Muscle of arm (tissue), 12 donors: ENCODE measurements around the gene POLN. TPM values are rescaled to one million over a fixed set of nuclear protein-coding genes. Genes with fewer than 3 reads are reported as not detected.

Experiments
- DNase-seq: peaks from one replicate; pipeline ENCODE4 v3.0.0-alpha.2; 2013
- polyA plus RNA-seq, 12 donors: library from polyadenylated mRNA; unstranded; fragments of 120-200 nt; gene quantifications; one replicate each; pipeline ENCODE4 v1.2.1, GENCODE V29; 2013; ENCODE audit not compliant: insufficient read length in 12 of 12

POLN gene
- polyA plus RNA-seq, 12 donors, result 1.7 to 4.1 (median 2.8) TPM; not detected in 2

DNA sequence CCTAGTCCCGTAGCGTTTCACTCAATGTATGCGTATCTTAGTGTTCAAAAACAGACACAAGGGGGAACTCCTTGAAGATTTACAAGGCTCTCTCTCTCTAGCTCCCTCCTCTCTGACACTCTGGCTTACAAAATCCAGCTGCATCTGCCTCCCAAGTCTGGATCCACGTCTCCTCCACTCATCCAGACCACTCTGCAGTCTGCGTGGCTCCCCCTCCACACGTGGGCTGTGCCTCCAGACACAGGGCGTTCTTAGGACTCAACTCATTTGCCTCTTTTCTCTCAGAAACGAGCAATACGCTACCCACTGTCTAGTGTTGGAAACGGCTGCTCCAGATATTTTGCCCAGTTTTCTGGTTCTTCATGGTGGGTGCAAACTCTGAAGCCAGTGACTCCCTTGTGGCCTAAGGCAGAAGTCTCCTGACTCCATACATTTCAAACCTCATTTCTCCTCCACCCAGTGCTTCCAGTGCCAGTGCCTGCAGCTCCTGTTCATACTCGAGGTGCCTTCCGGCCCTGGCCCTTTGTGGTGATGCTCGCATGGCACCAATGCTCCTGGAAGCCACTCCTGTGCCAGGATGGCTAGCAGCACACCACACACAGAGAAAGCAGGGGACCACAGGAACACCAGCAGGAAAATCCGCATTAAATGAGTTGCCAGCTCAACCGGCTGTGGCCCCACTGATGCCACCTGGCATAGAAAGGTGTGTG is 158.7 kb downstream of the POLN start:
- no peak for DNase-seq

DNA sequence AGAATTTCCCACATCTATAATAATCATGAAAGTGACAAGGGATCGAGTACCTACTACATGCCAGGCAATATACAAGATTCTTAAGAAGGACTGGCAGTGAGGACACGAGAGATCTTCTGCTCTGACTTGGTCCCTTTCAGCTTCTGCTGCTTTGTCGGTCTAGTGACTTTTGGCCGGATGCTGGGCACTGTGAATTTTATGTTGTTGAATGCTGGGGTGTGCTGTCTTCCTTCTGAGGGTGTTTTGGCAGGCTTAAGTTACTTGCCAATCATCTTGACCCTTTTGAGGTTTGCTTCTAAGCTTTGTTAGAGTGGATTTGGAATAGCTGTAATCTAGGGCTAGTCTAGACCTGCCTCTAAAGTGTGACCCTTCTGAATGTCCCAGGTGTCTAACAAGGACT is 159.3 kb downstream of the POLN start:
- no peak for DNase-seq

DNA sequence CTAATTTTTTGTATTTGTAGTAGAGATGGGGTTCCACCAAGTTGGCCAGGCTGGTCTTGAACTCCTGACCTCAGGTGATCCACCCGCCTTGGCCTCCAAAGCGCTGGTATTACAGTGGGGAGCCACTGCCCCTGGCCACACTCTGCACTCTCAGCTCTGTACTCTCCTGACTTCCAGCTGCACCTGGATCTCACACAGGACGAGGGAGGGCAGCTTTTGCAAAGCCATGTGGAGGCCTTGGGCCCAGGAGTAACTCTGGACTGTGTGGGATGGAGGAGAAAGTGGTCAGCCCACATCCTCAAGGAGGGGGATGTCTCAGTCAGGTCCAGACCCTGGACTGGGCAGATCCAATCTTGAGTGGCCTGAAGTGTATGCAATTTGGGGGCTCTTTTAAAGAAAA is 159.8 kb downstream of the POLN start:
- DNase-seq, result no peak

DNA sequence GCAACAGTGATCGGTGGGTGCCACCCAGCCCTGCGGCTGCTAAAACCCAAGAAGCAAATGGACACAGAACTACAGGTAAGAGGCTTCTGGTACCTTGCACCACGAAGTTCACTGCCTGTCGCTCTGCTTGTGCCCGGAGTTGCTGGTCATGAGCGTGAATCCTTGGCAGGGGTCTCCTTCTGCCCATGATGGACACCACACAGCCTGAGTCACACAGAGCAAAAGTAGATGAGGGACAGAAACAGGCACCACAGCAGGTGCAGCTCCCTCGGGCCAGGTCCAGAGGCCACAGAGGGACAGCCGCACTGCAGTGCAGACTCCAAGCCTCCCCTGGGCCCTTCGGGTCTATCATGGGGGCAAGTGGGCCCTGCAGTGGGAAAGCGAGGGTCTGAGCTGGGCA is 160.4 kb downstream of the POLN start:
- no peak for DNase-seq

DNA sequence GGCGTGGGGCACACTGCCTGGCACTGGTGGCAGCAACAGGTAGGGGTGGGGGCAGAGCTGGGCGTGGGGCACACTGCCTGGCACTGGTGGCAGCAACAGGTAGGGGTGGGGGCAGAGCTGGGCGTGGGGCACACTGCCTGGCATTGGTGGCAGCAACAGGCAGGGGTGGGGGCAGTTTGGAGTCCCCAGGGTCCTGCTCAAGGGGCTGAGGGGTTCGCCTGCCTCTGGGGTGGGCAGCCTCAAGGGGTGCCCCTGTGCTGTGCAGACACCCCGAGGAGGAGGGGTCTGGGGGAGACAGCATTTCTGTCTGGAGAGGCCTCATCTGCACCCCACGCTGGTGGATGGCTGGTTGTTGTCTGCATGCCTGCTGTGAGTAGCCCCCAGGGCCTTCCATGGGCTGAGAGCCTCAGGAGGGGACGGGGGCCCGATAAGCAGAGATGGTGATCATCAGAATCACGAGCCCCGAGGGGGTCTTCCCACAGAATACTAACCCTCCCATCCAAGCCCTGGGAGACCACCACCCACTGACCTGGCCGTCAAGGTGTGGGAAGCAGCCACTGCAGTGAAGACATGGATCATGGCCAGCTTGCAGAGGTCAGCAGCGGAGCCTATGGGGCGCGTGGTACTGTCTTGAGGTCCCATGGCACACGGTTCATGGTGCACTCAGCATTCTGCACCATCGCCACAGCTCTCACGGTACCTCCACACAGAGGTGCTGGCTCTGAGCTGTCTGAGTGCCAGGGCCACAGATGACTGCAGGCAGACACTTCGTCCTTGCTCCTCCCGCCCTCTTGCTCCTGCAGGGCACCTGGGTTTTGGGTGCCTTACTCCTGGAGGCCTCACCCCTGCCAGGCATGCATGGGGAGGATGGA is 161.3 kb downstream of the POLN start:
- no peak for DNase-seq

DNA sequence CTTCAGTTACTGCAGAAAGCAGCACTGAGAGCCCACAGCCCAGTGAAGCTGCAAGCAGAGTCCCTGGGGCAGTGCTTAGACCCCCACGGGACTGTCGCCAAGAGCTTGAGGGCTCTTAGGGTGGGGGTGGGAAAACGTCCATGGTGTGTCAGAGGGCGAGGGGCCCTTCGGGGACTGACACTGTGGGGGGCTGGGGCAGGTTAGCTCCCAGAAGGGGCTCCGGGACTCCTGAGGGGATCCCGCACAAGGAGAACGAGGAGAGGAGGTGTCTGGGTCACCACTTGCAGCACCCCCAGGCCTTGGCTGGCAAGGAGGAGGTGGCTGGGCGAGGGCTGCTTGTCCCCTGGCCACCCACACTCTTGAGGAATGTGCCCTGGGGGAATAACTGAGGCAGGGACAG is 162.0 kb downstream of the POLN start:
- no peak for DNase-seq

DNA sequence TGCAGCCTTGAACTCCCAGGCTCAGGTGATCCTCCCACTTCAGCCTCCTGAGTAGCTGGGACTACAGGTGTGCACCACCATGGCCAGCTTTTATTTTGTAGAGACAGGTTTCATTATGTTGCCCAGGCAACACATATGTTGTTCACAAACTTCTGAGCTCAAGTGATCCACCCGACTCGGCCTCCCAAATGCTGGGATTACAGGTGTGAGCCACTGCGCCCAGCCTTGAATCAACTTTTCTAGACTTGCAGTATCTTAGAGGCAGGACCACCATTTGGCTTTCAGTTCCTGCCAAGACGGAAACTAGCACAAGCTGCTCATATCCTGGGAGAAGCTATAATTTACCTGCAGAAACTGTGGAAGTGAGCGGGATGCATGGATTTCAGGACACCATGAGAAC is 162.9 kb downstream of the POLN start:
- DNase-seq, result no peak

DNA sequence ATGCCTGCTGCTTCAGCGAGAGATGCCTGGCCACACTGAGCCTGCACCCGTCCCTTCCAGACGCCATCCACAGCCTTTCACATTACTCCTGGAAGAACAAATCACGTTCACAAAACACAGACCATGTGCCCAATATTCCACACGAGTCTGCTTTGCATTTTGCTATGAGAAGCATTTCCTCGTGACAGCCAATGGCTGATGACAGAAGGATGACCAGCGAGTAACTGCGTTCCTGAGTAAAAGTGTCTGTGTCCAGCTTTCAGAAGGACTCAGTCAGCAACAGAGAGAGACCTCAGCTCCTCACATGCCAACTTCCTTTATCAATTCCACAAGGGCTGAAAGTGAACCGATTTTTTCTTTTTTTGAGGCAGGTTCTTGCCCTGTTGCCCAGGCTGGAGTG is 163.3 kb downstream of the POLN start:
- no peak for DNase-seq

DNA sequence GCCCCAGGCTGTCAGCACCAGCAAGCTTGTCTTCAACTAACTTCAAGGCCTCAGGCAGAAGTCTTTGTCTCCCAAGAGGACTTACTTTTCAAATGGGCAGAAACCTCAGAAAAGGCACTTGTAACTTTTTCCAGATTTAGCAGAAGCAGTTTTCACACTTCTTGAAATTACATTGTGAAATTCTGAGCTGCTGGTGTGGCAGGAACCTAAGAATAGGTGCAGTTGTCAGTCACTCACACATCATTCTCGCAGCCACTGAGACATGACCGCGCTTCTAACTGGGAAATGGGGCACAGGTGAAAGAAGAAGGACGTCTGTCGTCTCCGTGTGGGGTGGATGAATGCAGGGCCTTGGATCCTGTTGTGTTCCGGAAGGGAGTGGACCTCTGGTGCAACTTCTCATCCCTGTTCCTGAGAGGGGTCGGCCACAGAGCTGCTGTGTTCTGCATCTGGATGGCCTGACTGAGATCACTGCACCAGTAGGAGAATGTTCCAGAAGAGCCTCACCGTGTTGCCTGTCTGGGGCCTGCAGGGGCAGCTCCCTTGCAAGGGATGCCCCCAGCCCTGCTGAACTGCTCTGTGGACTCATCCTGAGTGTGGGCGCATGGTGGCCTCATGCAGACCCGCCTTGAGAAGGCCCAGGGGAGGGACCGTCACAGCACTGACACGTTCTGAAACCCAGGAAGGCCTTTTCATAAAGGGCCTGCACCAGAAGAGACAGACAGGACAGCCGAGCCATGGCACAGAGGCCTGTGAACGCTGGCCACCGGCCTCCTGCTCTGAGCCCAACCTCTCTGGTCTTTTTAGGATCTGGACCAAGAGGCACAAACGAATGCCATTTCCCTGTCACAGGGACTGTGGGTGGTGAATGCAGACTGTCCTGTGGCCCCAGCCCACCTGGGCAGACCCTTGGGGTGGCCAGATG is 164.1 kb downstream of the POLN start:
- DNase-seq, result no peak

DNA sequence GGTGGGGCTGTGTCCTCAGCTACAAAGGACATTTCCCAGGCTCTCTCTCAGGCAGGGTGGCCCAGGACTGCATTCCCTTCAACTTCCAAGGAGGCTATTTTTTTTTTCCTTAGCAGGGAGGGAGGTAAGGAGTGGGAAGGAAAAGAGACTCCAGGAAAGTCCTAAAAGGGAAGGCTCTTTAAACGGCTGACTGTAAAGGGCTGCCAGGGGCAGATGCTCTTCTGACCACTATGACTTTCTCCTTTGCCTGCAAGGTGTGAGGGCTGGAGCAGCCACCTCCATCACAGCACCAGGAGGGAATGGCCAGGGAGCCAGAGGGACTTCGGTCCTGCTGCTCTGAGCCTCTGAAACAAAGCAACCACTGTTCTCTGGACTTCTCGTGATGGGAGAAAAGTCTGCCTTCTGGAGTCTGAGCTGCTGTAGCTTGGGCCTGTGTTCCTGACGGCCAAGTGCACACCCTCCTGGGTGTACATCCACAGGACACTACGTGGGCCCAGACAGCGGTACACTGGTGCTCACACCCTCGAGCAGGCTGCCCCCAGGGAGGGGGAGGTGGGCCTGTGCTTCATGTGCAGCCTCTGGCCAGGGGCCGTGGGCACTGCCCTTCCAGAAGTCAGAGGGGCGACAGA is 164.9 kb downstream of the POLN start:
- DNase-seq, result no peak

DNA sequence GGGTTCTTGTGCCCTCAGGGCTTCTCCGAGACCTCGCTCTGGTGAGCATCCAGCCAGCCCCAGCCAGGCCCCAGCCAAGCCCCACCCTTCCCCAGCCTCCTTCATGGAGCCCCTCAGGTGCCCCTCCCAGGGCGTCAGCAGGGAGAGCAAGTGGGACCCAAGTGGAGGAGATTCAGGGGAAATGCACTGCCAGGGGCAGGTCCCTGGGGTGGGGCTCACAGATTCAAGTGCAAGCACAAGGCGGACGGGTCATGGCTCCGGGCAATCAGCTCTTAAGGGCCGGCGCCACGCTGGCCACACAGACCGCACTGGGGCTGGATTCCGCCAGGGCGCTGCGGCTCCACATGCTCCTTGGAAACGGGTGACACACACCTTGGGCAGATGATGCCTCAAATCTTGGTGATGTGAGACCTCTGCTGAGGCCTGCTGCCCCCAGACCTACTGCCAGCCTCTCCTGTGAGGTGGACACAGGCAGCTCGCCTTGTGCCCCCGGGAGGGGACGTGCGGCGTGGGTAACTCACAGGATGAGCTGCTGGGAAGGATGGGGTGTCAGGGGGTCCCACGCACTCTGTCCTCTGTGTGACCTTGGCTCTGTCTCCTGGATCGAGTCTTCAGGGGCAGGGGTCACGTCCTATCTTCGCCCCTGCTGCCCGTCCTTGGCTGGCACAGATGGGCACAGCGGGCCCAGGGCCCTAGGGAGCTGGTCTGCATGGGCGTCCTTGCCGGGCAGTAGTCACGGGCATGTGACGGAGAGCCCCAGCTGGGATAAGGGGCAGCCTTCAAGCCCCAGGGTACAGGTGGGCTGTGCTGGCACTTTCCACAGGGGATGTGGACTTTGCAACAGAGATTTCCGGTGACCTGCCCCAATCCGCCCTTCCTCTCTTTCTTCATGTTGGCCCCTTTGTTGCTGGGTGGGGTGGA is 165.7 kb downstream of the POLN start:
- no peak for DNase-seq

DNA sequence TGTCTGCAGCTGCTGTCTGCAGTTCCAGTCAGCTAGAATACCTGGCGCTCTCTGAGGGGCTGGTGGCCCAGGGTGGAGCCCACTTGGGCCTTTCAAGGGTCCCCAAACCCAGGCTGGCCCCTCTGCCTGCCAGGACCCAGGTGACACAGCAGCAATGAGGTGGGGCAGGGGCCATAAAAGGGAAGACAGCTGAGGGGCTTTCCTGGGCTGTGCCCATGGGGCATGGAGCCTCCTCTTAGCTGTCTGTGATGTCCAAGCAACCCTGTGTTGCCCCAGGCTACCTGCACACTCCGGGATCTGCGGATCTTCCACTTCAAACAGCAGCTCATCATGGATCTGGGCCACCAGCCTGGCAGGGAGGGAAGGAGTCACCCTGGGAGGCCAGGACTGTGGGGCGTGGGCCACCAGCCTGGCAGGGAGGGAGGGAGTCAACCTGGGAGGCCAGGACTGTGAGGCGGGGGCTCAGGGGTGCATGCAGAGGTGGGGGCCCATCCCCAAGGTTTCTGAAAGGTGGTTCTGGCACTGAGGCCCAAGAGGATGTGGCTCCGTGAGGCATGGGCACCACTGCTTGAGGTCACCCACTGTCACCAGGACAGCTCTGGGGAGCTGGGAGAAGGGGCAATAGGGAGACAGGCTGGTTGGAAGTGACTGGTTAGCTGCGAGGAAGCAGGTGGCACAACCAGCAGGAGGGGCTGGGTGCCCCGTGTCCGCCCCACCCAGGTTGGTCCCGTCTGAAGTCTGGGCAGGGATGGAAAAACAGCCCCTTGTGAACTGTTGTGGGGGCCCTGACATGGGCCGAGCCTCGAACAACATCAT is 166.5 kb downstream of the POLN start:
- DNase-seq, result no peak

DNA sequence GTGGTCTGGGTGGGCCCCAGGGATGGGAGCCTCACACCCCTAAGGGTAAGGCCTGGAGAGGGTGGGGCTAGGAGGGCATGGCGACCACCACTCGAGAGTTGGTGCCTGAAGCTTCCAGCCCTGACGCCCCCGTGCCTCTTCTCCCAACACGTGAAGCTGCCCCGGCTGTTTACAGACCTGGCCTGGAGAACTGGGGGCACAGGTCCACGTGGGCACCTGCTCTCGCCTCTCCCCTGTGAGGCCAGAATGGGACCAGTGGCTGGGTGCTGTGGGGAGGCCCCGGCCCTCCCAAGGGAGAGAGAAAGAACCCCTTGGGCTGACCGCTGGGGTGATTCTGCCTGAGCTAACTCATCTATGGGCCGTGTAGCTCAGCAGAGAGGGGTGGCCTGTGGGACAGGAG is 167.3 kb downstream of the POLN start:
- no peak for DNase-seq

DNA sequence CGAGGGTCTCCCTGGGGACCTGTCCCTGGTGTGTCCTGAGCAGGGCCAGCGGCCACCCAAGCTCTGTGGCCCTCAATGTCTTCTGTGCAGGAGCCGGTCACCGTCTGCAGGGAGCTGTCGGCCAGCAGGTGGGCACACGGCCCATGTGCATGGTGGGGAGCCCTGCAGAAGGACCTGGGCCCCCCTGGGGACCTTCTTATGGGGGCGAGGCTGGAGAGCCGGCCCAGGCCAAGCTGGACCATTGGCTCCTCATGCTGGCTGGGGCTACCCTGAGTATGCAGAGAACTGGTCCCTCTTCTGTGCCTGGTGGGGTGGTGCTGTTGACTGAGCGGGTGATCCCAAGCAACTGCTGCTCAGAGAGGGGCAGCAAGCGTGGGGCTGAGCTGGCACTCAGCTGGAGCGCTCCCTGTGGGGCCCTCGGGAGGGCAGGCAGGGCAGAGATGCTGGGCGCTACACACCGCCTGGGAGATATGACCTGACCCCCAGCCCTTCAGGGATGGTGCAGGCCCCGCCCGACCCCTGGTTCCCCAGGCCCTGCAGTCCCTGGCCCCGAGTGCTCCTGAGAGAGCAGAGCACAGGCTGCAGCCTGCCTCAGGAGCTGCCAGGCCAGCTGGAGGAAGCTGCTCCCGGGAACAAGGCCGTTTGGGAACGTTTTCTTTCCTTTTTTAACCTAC is 168.0 kb downstream of the POLN start:
- no peak for DNase-seq

DNA sequence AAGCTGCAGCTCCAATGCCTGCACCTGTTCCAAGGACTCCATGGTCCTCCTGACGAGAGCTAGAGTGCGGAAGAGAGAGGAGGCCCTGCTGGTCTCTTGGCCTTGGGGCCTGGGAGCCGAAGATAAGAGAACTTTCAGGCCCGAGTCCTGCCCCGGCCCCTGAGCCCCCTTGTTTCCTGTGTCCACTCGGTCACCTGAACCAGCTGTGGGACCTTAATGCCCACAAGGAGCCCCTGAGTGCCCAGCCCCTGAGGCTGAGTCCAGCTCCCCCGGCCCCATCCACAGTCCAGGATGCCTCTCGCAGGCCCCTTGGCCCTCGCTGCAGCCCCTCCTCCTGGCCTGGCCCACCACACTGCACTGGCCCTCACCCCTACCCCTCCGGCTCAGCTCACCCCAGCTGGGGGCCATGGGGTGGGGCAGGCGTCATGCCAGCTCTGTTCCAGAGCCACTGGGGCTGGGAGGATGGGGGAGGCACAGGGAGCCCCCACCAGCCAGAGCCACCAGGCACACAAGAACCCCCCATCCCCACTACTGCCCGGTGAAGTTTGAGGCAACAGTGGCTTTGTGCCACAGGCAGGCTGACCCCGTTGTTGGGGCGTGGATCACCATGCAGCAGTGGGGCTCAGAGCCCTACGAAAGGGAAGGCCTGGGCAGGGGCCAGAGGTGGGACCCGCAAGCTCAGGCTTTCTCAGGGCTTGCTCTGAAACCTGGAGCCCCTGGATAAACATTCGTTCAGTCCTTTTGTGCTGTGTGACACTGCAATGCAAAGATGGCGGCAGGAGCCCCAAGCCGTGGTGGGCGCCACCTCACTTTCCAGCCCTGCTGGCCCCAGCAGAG is 168.7 kb downstream of the POLN start:
- no peak for DNase-seq

DNA sequence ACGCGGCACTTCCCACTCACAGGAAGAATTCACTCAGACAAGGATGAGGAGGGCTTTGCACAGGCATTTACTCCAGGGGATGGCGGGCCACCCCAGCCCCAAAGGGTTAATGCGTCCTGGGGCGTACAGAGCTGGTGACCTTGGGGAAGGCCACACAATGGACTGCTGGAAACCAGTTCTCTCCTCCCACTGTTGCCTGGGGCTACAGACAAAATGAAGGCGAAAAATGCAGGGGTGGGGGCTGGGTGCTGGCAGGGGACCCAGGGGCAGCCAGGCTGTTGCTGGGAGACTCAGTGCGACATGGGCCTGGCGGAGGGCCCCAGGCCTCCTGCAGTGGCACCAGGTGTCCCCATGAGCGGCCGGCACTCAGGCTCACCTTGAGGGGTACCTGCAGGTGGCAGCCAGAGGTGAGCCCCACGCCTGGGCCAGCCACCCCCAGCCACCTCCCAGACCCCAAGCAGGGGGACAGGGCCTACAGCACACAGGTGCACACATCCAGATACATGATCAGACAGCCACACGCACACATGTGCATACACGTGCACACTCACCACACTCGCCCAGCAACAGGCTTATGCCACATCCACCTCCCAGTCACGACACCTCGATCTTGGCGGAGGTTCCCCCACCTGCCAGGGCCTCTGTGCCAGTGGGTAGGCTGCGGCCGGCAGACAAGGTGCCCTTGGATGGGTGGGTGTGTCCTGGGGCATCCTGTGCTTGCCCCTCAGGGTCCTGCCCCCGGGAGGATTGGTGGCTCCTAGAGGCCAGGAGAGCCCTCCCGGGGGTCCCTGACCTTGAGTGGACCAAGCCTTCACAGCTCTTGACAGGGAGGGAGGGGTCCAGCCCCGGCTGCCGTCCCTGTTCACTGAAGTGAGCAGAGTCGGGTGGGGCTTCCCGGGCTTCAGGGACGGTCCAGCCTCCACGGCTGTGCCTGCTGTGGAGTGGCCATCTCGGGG is 169.7 kb downstream of the POLN start:
- no peak for DNase-seq
